ENCODE results near the gene PECR.

GRCh38 chr2:216015722-216016464 is 65.7 kb downstream of the PECR start:
- TF ChIP-seq CTCF (conservative IDR thresholded peaks at IDR 0.05; ENCODE audit: low read depth, low read length) (no peak), RFX5 (IDR thresholded peaks at IDR 0.05; ENCODE audit: low read depth, low read length) (no peak), POLR2A (IDR thresholded peaks at IDR 0.05; ENCODE audit: low read depth, low read length) (no peak), CEBPB (IDR thresholded peaks at IDR 0.05; ENCODE audit: low read depth, low read length) (no peak), USF2 (IDR thresholded peaks at IDR 0.05; ENCODE audit: low read depth, low read length) (no peak), RAD21 (IDR thresholded peaks at IDR 0.05; ENCODE audit: low read length) (no peak)

All from IMR-90 (cell line).